CD4-positive, CD25-positive, alpha-beta regulatory T cell (primary cell): ENCODE data around the gene CDT1. TPM values are rescaled to one million over a fixed set of nuclear protein-coding genes. Genes with fewer than 3 reads are reported as not detected.
"Not testable (repeated sequence)": the region's sequence is repeated elsewhere in the genome, so short reads cannot be mapped to it uniquely, and the experiment has no call there.

Experiments
- ATAC-seq, 2 donors: fragments of 150-1000 bp; cut with Tn5 transposase; one replicate each; pipeline ENCODE4 v1.10.0; 2021; ENCODE audit warnings: low read depth in 2 of 2, moderate number of reproducible peaks in 2 of 2, moderate library complexity in 1 of 2
- DNase-seq, 3 donors: peaks; one replicate each; pipeline versions ENCODE4 v3.0.0 to v3.0.0-alpha.2; 2012 to 2022; ENCODE audit warnings: mixed read lengths in 1 of 3
- H3K27ac ChIP-seq: one replicate; pipeline ENCODE4 v1.7.0; 2013; ENCODE audit warnings: mild to moderate bottlenecking, low read length; ENCODE audit not compliant: insufficient read depth, poor library complexity, severe bottlenecking
- H3K27me3 ChIP-seq: one replicate; pipeline ENCODE4 v1.7.0; 2013; ENCODE audit warnings: low read length; ENCODE audit not compliant: control insufficient read depth, insufficient read depth
- H3K36me3 ChIP-seq: one replicate; pipeline ENCODE4 v1.7.0; 2013; ENCODE audit warnings: mild to moderate bottlenecking, low read length, moderate library complexity; ENCODE audit not compliant: control insufficient read depth, insufficient read depth
- H3K4me1 ChIP-seq: 2 replicates; pipeline ENCODE4 v1.7.0; 2013; ENCODE audit warnings: mild to moderate bottlenecking, low read length; ENCODE audit not compliant: insufficient read depth, control insufficient read depth, poor library complexity, severe bottlenecking
- H3K4me3 ChIP-seq: one replicate; pipeline ENCODE4 v1.7.0; 2013; ENCODE audit warnings: low read depth, mild to moderate bottlenecking, low read length, moderate library complexity
- H3K9me3 ChIP-seq, 2 experiments: 1 replicate in 1 of 2; 2 replicates in 1 of 2; pipeline ENCODE4 v1.7.0; 2013; ENCODE audit warnings: low read length in 2 of 2, mild to moderate bottlenecking in 1 of 2, moderate library complexity in 1 of 2; ENCODE audit not compliant: control insufficient read depth in 2 of 2
- H3K27ac Mint-ChIP-seq, 3 donors: one replicate each; pipeline ENCODE4 v1.8.0; 2020 to 2022; ENCODE audit warnings: mild to moderate bottlenecking in 3 of 3, mixed read lengths in 3 of 3, moderate library complexity in 2 of 3
- H3K27me3 Mint-ChIP-seq: one replicate; pipeline ENCODE4 v1.8.0; 2022; ENCODE audit warnings: mild to moderate bottlenecking, mixed read lengths
- H3K36me3 Mint-ChIP-seq: one replicate; pipeline ENCODE4 v1.8.0; 2020; ENCODE audit warnings: mixed read lengths
- H3K4me1 Mint-ChIP-seq, 4 donors: one replicate each; pipeline ENCODE4 v1.8.0; 2020 to 2022; ENCODE audit warnings: mixed read lengths in 4 of 4, mild to moderate bottlenecking in 1 of 4
- H3K4me3 Mint-ChIP-seq, 4 donors: one replicate each; pipeline ENCODE4 v1.8.0; 2020 to 2022; ENCODE audit warnings: mild to moderate bottlenecking in 4 of 4, mixed read lengths in 4 of 4, moderate library complexity in 3 of 4
- H3K9me3 Mint-ChIP-seq, 7 donors: one replicate each; pipeline ENCODE4 v1.8.0; 2020 to 2022; ENCODE audit warnings: mixed read lengths in 7 of 7, mild to moderate bottlenecking in 3 of 7, moderate library complexity in 2 of 7
- polyA plus RNA-seq, 4 donors: library from polyadenylated mRNA; unstranded; fragments of 300-500 nt; fragmentation: Illumina TruSeq; gene quantifications; one replicate each; pipeline ENCODE4 v1.2.3, GENCODE V29; 2021
- total RNA-seq: library from RNA; stranded (reverse); gene quantifications from one replicate; pipeline ENCODE4 v1.2.3, GENCODE V29; 2022

The CDT1 gene
- total and polyA plus RNA-seq, 5 donors from 2014 or later = 0.60 to 4.8 (median 1.4) TPM

DNA sequence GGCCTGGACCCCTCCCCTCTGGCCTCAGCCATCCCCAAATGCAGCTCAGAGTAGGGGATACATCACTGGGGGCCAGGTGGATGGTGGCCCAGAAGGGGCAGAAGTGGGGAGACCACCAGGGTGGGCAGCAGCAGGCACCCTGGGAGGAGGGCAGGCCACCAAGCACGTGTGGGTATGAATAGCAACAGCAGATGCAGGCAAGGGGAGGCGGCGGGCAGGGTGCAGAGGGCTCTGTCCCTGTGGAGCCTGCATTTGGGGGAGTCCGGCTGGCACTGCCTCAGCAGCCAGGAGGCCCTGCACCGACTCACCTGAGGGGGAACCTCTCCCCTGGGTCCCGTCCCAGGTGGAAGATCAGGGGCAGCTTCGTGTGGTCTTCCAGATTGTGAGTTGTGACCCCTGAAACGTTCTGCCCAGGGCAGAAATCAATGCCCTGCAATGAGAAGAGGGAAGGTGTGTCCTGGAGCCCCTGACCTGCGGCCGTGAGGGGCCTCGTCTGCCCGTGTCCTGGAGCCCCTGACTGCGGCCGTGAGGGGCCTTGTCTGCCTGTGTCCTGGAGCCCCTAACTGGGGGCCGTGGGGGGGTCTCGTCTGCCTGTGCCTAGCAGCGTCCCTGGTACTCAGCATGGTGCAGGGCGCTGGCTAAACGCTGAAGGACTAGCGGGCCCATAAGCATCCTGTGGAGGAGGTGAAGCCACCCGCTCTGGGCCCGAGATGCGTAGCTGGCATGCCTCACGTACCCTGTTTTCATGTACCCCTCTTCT is 18.9 kb downstream of the CDT1 start:
- peak overlapping the region in 1 of 3 donors; percentile 69 for H3K27ac Mint-ChIP-seq
- peaks cover 5% of the 10 kb centered on the region for H3K36me3 Mint-ChIP-seq
- H3K36me3 ChIP-seq = peaks cover 12% of the 10 kb centered on the region
- H3K4me1 Mint-ChIP-seq = no peaks in the 10 kb centered on the region
- no peaks in the 10 kb centered on the region for H3K27me3 ChIP-seq
- H3K4me3 Mint-ChIP-seq = no peak overlapping the region
- no peaks in the 10 kb centered on the region for H3K4me1 ChIP-seq
- H3K9me3 ChIP-seq = no peaks in the 10 kb centered on the region
- no peak for DNase-seq
- H3K9me3 Mint-ChIP-seq = no peaks in the 10 kb centered on the region
- H3K4me3 ChIP-seq = no peak overlapping the region
- no peak for ATAC-seq
- no peak overlapping the region for H3K27ac ChIP-seq
- H3K27me3 Mint-ChIP-seq = no peaks in the 10 kb centered on the region

DNA sequence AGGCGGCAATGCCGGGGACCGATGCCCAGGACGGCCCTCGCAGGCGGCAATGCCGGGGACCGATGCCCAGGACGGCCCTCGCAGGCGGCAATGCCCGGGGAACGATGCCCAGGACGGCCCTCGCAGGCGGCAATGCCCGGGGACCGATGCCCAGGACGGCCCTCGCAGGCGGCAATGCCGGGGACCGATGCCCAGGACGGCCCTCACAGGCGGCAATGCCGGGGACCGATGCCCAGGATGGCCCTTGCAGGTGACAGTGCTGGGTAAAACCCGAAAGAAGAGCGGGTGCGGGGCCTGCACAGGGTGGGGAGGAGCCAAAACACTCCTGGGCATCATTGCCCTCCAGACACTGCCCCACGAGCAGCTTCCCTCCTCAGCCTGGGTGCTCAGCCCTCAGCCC is 20.1 kb downstream of the CDT1 start:
- H3K4me1 Mint-ChIP-seq, H3K4me3 ChIP-seq, H3K9me3 ChIP-seq, H3K9me3 Mint-ChIP-seq, H3K4me3 Mint-ChIP-seq, DNase-seq, ATAC-seq, H3K27ac ChIP-seq, H3K27me3 ChIP-seq, H3K4me1 ChIP-seq, H3K27ac Mint-ChIP-seq, H3K36me3 Mint-ChIP-seq, H3K27me3 Mint-ChIP-seq: not testable (repeated sequence)
- H3K36me3 ChIP-seq = peaks cover 12% of the 10 kb centered on the region

DNA sequence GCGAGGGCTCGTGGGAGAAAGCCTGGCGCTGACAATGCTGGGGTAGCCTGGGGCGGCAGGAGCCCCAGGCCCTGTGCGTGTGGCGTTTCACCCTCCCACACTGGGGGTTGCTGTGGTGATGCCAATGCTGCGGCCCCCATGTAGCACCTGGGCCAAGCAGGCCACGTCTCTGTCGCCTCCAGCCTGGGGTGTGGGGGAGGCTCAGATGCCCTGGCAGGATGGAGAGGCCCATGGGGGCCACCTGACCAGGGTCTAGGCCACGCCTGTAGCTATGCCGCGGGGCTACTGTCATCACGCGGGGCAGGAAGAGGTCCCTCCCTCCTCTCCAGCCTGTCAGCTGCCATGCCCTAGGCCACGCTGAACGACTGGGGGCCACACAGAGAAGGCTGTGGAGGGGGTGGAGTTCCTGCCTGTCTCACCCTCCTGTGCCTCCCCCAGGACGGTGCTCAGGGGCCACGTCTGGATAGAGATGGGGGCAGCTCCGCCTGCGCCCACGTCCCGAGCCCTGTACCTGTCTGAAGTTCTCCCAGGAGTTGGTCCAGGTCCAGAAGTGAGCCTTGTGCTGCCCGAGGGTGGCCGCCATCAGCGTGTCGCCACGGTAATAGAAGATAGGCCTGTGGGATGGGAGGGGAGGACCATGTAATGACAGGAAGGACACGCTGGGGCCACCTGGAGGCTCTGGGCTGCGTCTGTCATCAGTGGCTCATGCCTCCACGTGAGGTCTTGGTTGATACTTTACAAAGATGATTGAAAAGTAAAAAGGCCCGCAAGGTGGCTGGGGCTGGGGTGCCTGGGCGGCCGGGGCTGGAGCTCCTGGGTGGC is 20.9 kb downstream of the CDT1 start:
- no peak overlapping the region for H3K27ac Mint-ChIP-seq
- H3K4me1 ChIP-seq = no peaks in the 10 kb centered on the region
- no peaks in the 10 kb centered on the region for H3K9me3 ChIP-seq
- no peak overlapping the region for H3K4me3 ChIP-seq
- no peak overlapping the region for H3K4me3 Mint-ChIP-seq
- H3K36me3 ChIP-seq = peaks cover 12% of the 10 kb centered on the region
- H3K27me3 Mint-ChIP-seq = no peaks in the 10 kb centered on the region
- no peaks in the 10 kb centered on the region for H3K9me3 Mint-ChIP-seq
- H3K4me1 Mint-ChIP-seq = no peaks in the 10 kb centered on the region
- no peaks in the 10 kb centered on the region for H3K27me3 ChIP-seq
- no peak for DNase-seq
- H3K27ac ChIP-seq = no peak overlapping the region
- H3K36me3 Mint-ChIP-seq = peaks cover 5% of the 10 kb centered on the region
- ATAC-seq = no peak

DNA sequence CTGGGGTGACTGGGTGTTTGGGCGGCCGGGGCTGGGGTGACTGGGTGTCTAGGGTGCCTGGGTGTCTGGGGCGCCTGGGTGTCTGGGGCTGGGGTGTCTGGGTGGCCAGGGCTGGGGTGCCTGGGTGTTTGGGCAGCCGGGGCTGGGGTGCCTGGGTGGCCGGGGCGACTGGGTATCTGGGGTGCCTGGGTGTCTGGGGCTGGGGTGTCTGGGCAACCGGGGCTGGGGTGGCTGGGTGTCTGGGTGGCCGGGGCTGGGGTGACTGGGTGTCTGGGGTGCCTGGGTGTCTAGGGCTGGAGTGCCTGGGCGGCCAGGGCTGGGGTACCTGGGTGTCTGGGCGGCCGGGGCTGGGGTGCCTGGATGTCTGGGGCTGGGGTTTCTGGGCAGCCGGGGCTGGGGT is 21.6 kb downstream of the CDT1 start:
- Histone ChIP-seq H3K27ac (no peak overlapping the region), H3K36me3 (peaks cover 12% of the 10 kb centered on the region), H3K4me3 (no peak overlapping the region), H3K27me3 (no peaks in the 10 kb centered on the region), H3K4me1 (no peaks in the 10 kb centered on the region), H3K9me3 (no peaks in the 10 kb centered on the region)
- Mint-ChIP-seq H3K27ac (no peak overlapping the region), H3K27me3 (no peaks in the 10 kb centered on the region), H3K9me3 (no peaks in the 10 kb centered on the region), H3K36me3 (peaks cover 5% of the 10 kb centered on the region), H3K4me3 (no peak overlapping the region), H3K4me1 (no peaks in the 10 kb centered on the region)
- ATAC-seq (no peak), DNase-seq (no peak)

DNA sequence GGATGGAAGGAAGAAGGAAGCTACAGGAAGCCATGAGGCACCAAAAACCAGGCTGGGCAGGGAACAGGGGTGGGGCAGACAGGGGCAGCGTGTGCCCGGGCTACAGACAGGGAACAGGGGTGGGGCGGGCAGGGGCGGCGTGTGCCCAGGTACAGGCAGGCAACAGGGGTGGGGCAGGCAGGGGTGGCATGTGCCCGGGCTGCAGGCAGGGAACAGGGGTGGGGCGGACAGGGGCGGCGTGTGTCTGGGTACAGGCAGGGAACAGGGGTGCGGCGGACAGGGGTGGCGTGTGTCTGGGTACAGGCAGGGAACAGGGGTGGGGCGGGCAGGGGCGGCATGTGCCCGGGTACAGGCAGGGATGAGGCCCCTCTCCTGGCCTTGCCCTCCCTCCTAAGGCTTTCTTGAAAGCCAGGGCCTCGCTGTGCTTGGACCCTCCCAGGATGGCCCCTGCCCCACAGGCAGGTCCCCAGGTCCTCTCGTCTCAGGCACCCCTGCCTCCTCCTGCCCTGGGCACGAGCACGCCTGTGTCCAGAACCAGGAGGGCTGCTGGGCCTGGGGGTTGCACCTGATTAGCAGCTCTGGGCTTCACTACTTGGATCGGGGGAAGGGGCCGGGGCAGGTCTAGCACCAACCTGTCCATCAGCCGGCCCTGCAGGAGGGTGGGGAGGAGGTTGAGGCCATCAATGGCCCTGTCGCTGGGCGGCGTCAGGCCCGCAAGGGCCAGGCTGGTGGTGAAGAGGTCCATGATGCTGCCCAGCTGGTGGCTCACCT is 22.7 kb downstream of the CDT1 start:
- H3K9me3 Mint-ChIP-seq = no peaks in the 10 kb centered on the region
- DNase-seq (no peak), ATAC-seq (no peak)
- no peaks in the 10 kb centered on the region for H3K4me1 Mint-ChIP-seq
- Histone ChIP-seq H3K36me3 (peaks cover 12% of the 10 kb centered on the region), H3K27me3 (no peaks in the 10 kb centered on the region), H3K4me1 (no peaks in the 10 kb centered on the region), H3K4me3 (no peak overlapping the region), H3K27ac (no peak overlapping the region), H3K9me3 (no peaks in the 10 kb centered on the region)
- H3K4me3 Mint-ChIP-seq = no peak overlapping the region
- H3K27ac Mint-ChIP-seq = no peak overlapping the region
- H3K27me3 Mint-ChIP-seq = no peaks in the 10 kb centered on the region
- peaks cover 5% of the 10 kb centered on the region for H3K36me3 Mint-ChIP-seq

DNA sequence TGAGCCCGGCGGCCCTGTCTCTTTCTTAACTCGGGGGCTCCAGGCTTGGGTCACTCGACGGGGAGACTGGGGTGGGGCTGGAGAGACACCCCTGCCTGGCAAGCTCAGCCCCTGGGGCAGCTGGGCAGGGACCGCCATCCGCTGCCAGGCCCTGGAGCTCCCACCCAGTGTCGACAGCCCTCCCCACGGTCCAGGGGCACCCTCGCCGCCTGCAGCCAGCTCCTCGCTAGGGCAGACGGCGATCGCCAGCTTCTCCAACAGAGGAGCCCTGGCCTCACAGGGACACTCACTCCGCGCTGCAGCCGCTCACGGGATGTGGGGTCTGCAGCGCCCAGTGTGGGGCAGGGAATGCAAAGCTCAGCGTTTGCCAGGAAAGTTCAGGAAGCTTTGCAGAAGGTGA is 24.1 kb downstream of the CDT1 start:
- Mint-ChIP-seq H3K27ac (no peak overlapping the region), H3K36me3 (peaks cover 4% of the 10 kb centered on the region), H3K27me3 (no peaks in the 10 kb centered on the region), H3K4me1 (no peaks in the 10 kb centered on the region), H3K9me3 (no peaks in the 10 kb centered on the region), H3K4me3 (no peak overlapping the region)
- Histone ChIP-seq H3K27ac (no peak overlapping the region), H3K36me3 (peaks cover 4% of the 10 kb centered on the region), H3K4me1 (no peaks in the 10 kb centered on the region), H3K4me3 (no peak overlapping the region), H3K27me3 (no peaks in the 10 kb centered on the region), H3K9me3 (no peaks in the 10 kb centered on the region)
- DNase-seq (no peak), ATAC-seq (no peak)

DNA sequence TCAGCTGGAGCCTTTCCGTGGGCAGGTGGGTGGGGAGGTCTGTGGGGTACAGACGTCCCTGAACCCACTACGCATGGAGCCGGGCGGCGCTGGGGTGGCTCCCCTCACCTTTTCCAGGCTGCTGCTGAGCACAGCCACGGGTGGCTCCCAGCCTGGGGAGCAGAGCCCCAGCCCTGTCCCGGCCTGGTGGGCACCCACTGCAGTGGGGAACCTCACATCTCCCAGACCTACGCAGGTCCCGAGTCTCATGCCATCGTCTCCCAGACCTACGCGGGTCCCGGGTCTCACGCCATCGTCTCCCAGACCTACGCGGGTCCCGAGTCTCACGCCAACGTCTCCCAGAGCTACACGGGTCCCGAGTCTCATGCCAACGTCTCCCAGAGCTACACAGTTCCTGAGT is 25.1 kb downstream of the CDT1 start:
- DNase-seq (no peak), ATAC-seq (no peak)
- Histone ChIP-seq H3K36me3 (peaks cover 3% of the 10 kb centered on the region), H3K4me3 (no peak overlapping the region), H3K9me3 (no peaks in the 10 kb centered on the region), H3K4me1 (no peaks in the 10 kb centered on the region), H3K27ac (no peak overlapping the region), H3K27me3 (no peaks in the 10 kb centered on the region)
- no peak overlapping the region for H3K4me3 Mint-ChIP-seq
- H3K4me1 Mint-ChIP-seq = no peaks in the 10 kb centered on the region
- no peaks in the 10 kb centered on the region for H3K36me3 Mint-ChIP-seq
- H3K9me3 Mint-ChIP-seq = no peaks in the 10 kb centered on the region
- H3K27me3 Mint-ChIP-seq = no peaks in the 10 kb centered on the region
- H3K27ac Mint-ChIP-seq = no peak overlapping the region
